Keratinocyte (primary cell): Measurements from ENCODE around the gene POU2F2.

Source experiments
- EZH2 ChIP-seq: IDR thresholded peaks from one replicate; pipeline ENCODE4 v1.6.1; 2012; ENCODE audit warnings: inconsistent platforms, mild to moderate bottlenecking, low read length, moderate library complexity
- TF ChIP-seq, protein P1 (sequence below), 3 experiments: IDR thresholded peaks in 1 of 3; conservative IDR thresholded peaks in 1 of 3; optimal IDR thresholded peaks in 1 of 3; 2 replicates in 2 of 3; 3 replicates in 1 of 3; pipeline versions ENCODE3 to v1.5.1; 2011; ENCODE audit warnings: low read length in 3 of 3, mild to moderate bottlenecking in 3 of 3, moderate library complexity in 2 of 3, control low read depth in 1 of 3, inconsistent platforms in 1 of 3; ENCODE audit not compliant: insufficient read depth in 2 of 3; ENCODE audit errors: extremely low read depth in 1 of 3

DNA sequence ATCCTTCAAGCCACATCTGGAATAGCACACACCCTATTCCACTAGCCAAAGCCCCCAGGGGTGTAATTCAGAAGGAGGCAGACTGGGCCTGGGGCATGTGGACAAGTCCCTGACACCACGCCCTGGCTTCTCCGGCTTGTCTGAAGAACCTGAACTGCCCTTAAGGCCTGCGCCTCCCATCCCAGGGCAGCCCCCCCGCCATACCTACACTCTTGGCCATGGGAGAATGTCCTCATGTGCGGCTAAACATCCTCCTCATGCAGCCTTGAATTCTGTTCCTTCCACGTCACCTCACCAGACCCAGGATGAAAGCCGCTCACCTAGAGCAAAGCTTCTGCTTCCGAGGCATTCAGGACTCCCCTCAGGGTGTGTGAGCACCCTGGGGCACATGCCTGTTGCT, 24.3 kb upstream of the POU2F2 start:
- TF ChIP-seq, protein P1, sequence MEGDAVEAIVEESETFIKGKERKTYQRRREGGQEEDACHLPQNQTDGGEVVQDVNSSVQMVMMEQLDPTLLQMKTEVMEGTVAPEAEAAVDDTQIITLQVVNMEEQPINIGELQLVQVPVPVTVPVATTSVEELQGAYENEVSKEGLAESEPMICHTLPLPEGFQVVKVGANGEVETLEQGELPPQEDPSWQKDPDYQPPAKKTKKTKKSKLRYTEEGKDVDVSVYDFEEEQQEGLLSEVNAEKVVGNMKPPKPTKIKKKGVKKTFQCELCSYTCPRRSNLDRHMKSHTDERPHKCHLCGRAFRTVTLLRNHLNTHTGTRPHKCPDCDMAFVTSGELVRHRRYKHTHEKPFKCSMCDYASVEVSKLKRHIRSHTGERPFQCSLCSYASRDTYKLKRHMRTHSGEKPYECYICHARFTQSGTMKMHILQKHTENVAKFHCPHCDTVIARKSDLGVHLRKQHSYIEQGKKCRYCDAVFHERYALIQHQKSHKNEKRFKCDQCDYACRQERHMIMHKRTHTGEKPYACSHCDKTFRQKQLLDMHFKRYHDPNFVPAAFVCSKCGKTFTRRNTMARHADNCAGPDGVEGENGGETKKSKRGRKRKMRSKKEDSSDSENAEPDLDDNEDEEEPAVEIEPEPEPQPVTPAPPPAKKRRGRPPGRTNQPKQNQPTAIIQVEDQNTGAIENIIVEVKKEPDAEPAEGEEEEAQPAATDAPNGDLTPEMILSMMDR (optimal IDR thresholded peaks at IDR 0.05 in 1 of 3, IDR thresholded peaks at IDR 0.05 in 1 of 3, conservative IDR thresholded peaks at IDR 0.05 in 1 of 3; ENCODE audit: extremely low read depth in 1 of 3, insufficient read depth in 2 of 3, low read length in 3 of 3) = no peak
- no peak for TF ChIP-seq EZH2
